ENCODE measurements around the gene TMEM143.

Gene TMEM143

GRCh38 chr19:48308631-48309586 lies 54.8 kb downstream of the TMEM143 start:
- peak; percentile 38 for DNase-seq (ENCODE audit: low read depth)
- TF ChIP-seq CTCF (IDR thresholded peaks at IDR 0.05; ENCODE audit: insufficient read depth, low read depth, low read length, missing control alignments), result no peak

GRCh38 chr19:48303866-48304265 lies 59.9 kb downstream of the TMEM143 start:
- no peak for TF ChIP-seq CTCF (IDR thresholded peaks at IDR 0.05; ENCODE audit: insufficient read depth, low read depth, low read length, missing control alignments)
- no peak for DNase-seq (ENCODE audit: low read depth)
- no peak overlapping the region for H3K4me3 ChIP-seq (ENCODE audit: low read depth, low read length)

More at GRCh38 chr19:48308631-48309586, 54.8 kb downstream of the TMEM143 start:
- H3K4me3 ChIP-seq (ENCODE audit: low read depth, low read length), result no peak overlapping the region

GRCh38 chr19:48303367-48303766 lies 60.4 kb downstream of the TMEM143 start:
- no peak for DNase-seq (ENCODE audit: low read depth)
- no peak overlapping the region for H3K4me3 ChIP-seq (ENCODE audit: low read depth, low read length)
- TF ChIP-seq CTCF (IDR thresholded peaks at IDR 0.05; ENCODE audit: insufficient read depth, low read depth, low read length, missing control alignments), result no peak

GRCh38 chr19:48302600-48302959 lies 61.2 kb downstream of the TMEM143 start:
- no peak overlapping the region for H3K4me3 ChIP-seq (ENCODE audit: low read depth, low read length)
- DNase-seq (ENCODE audit: low read depth), result no peak
- TF ChIP-seq CTCF (IDR thresholded peaks at IDR 0.05; ENCODE audit: insufficient read depth, low read depth, low read length, missing control alignments), result no peak

GRCh38 chr19:48301886-48302599 lies 61.7 kb downstream of the TMEM143 start:
- no peak for DNase-seq (ENCODE audit: low read depth)
- H3K4me3 ChIP-seq (ENCODE audit: low read depth, low read length), result no peak overlapping the region
- no peak for TF ChIP-seq CTCF (IDR thresholded peaks at IDR 0.05; ENCODE audit: insufficient read depth, low read depth, low read length, missing control alignments)

- no peak for DNase-seq (ENCODE audit: low read depth)
- no peak for TF ChIP-seq CTCF (IDR thresholded peaks at IDR 0.05; ENCODE audit: insufficient read depth, low read depth, low read length, missing control alignments)
Measured at GRCh38 chr19:48297975-48298374, 65.8 kb downstream of the TMEM143 start.

More at GRCh38 chr19:48297975-48298374, 65.8 kb downstream of the TMEM143 start:
- no peak overlapping the region for H3K4me3 ChIP-seq (ENCODE audit: low read depth, low read length)

Data from GM12865 (cell line).